HTERT RPE-1 (cell line): ENCODE data around the gene HEMK1.

ENCODE experiments used
- in situ Hi-C: fragments of 300-500 bp; cut with MboI; formaldehyde crosslinking; loops from 4 replicates; pipeline ENCODE4 v1.14.3; 2020; ENCODE audit warnings: low sequenced_read_pairs

HEMK1 gene

GRCh38 chr3:50633230-50633790 is 64.0 kb downstream of the HEMK1 start:
- in situ Hi-C loops: no loop called here

- in situ Hi-C loops: no loop called here
These were observed 65.7 kb downstream of the HEMK1 start for GRCh38 chr3:50635066-50635465.

GRCh38 chr3:50637011-50637410 is 67.7 kb downstream of the HEMK1 start:
- in situ Hi-C loops: no loop called here

GRCh38 chr3:50637945-50638344 is 68.6 kb downstream of the HEMK1 start:
- in situ Hi-C loops: no loop called here

- in situ Hi-C loops: no loop called here
These were observed 69.8 kb downstream of the HEMK1 start for GRCh38 chr3:50639055-50639494.

- in situ Hi-C loops: no loop called here
These were observed 73.1 kb downstream of the HEMK1 start for GRCh38 chr3:50642382-50642781.

GRCh38 chr3:50644561-50644960 is 75.2 kb downstream of the HEMK1 start:
- in situ Hi-C loops: no loop called here

- in situ Hi-C loops: no loop called here
These were observed 76.1 kb downstream of the HEMK1 start for GRCh38 chr3:50645378-50645777.
